ENCODE data around the gene PARK7. TPM values are rescaled to one million over a fixed set of nuclear protein-coding genes. Genes with fewer than 3 reads are reported as not detected.

Gene PARK7
- total RNA-seq, 3 donors from 2014 or later: 135 to 200 (median 186) TPM

DNA sequence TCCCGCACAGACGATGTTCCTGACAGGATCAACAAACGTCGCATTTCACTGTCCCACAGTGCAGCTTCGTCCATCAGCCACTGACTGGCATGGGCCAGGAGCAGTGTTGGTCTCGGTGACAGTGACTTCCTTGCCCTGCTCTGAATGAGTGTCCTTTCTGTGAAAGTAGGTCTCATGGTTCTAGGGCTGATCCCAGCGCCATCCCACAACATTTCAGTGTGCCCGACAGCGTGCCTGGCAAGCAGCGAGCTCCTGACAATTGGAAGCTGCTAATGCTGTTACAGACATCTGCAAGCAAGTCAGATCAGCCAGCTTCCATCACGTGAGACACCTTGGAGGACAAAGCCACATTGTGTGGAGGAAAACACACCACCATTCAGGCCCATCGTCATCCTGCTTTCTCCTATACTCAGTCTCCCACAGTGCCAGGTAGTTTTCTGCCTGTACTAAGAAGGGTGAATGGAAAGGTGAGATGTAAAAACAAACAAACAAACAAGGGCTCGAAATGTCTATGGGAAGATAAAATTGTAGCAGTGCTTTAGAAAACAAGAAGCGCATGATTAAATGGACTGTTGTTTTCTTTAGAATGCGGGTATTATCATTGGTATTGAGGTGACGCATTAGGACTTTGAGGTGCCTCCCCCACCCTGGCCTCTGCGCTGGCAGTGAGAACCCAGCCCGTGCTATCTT is 42.7 kb downstream of the PARK7 start:
- DNase-seq (no peak), ATAC-seq (no peak)
- intact Hi-C loops (cut with DNase I, micrococcal nuclease): no loop called here
- H3K4me1 ChIP-seq (ENCODE audit: low read depth): no peaks in the 10 kb centered on the region
- TF ChIP-seq, protein P1, sequence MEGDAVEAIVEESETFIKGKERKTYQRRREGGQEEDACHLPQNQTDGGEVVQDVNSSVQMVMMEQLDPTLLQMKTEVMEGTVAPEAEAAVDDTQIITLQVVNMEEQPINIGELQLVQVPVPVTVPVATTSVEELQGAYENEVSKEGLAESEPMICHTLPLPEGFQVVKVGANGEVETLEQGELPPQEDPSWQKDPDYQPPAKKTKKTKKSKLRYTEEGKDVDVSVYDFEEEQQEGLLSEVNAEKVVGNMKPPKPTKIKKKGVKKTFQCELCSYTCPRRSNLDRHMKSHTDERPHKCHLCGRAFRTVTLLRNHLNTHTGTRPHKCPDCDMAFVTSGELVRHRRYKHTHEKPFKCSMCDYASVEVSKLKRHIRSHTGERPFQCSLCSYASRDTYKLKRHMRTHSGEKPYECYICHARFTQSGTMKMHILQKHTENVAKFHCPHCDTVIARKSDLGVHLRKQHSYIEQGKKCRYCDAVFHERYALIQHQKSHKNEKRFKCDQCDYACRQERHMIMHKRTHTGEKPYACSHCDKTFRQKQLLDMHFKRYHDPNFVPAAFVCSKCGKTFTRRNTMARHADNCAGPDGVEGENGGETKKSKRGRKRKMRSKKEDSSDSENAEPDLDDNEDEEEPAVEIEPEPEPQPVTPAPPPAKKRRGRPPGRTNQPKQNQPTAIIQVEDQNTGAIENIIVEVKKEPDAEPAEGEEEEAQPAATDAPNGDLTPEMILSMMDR (IDR thresholded peaks at IDR 0.05): no peak
- no peak overlapping the region for H3K4me3 ChIP-seq
- H3K9me3 ChIP-seq: no peaks in the 10 kb centered on the region
- no peaks in the 10 kb centered on the region for H3K36me3 ChIP-seq (ENCODE audit: low read depth)

DNA sequence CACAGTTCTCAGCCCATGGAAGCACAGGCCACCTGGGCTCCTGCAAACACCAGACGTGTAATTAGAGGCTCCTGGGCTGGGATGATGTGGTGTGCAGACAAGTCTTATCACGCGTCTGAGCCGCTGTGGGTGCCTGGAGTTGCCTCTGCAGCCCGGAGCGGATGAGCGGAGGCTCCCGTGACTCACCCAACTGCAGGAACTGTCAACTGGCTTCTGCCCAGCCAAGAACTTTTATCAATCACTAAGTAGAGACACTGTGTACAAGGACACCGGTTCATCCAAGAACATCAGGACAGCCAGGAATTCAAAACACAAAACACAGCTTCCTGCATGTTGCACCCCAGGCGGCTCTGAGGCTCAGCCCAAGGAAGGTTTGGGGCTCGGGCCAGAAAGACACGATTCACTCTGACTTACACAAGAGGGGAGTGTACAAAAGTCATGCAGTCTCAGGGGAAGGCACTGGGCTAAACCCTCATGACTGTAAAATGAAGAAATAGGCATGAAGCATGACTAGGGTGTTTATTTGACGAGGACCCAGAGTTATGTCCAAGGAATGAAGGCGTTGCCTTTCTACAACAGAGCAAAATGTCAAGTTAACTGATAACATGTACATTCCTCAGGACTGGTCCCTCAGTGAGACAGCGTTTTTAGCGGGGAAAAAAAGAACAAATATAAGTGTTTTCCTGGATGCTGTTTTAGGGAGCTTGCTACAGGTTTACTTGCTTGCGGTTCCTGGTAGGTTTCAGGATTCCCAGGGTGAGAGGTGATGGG is 43.5 kb downstream of the PARK7 start:
- intact Hi-C loops (cut with DNase I, micrococcal nuclease): no loop called here
- Histone ChIP-seq H3K36me3 (ENCODE audit: low read depth) (no peaks in the 10 kb centered on the region), H3K9me3 (no peaks in the 10 kb centered on the region), H3K4me3 (no peak overlapping the region), H3K4me1 (ENCODE audit: low read depth) (no peaks in the 10 kb centered on the region)
- TF ChIP-seq, protein P1 (IDR thresholded peaks at IDR 0.05): no peak
- DNase-seq: peak; percentile 34 to 73 (median 48)
- ATAC-seq: peak; percentile 56

DNA sequence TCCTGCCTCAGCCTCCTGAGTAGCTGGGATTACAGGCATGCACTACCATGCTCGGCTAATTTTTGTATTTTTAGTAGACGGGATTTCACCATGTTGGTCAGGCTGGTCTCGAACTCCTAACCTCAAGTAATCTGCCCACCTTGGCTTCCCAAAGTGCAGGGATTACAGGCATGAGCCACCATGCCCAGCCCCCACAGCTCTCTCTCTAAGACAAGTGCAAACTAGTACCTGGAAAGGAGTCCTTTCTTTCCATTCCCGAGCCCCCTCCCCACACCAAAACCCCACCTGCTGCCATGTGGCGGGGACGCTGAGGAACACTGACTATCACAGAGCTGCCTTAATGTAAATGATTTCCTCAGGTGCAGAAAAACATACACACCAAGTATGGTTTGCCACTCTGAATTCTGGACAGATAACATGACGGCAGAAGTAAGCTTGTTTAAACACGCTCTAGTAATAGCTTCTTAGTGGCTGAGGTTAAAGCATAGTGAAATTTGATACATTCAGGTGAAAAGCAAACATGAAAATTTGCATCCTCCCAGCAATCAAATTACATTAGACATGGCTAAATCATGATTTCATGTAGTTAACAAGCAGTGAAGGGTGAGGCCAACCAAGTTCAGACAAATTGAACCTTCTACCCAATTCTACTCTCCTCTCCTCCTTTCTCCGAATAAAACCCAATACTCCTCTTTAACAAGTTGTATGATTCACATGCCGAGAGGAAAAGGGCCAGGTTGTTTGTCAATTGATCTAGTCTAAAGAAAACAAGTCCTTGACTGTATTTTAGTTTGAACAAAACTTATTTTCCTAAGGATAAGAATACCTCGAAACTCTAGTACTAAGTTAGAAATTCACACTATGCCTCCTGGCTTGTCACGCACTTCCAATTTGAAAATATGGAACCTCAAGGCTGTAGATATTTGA is 44.8 kb downstream of the PARK7 start:
- DNase-seq (no peak), ATAC-seq (no peak)
- intact Hi-C loops (cut with DNase I, micrococcal nuclease): no loop called here
- no peaks in the 10 kb centered on the region for H3K36me3 ChIP-seq (ENCODE audit: low read depth)
- no peaks in the 10 kb centered on the region for H3K4me1 ChIP-seq (ENCODE audit: low read depth)
- H3K4me3 ChIP-seq: no peak overlapping the region
- TF ChIP-seq, protein P1 (IDR thresholded peaks at IDR 0.05): no peak
- no peaks in the 10 kb centered on the region for H3K9me3 ChIP-seq

DNA sequence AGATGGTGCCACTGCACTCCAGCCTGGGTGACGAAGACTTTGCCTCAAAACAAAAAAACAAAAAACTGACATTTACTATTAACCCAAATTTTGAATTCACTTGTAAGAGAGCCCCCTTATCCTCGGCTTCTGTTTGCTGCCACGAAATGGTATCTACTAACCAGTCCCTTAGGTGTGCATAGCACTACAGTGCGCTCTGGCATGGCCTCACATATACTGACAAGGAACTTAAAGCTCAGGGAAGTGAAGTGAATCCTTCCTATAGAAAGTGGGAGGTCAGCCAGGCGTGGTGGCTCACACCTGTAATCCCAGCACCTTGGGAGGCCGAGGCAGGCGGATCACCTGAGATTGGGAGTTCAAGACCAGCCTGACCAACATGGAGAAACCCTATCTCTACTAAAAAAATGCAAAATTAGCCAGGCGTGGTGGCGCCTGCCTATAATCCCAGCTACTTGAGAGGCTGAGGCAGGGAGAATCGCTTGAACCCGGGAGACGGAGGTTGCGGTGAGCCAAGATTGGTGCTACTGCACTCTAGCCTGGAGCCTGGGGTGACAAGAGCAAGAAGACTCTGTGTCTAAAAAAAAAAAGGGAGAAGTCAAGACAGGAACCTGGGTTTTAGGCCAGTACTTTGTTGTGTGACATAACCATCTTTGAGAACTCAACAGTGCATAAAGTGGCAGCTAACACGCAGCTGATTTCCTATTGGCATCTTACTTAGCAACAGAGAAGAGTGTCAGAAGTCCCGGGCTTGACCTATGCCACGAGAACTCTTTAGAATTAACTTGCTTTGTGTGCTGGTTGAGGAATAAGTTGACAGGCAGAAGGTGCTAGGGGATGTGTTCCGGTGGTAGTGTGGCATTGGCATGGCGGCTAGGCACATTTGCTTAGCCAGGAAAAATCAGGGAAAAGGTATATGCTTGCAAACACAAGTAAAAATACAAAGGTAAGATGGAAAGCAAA is 47.8 kb downstream of the PARK7 start:
- Histone ChIP-seq H3K4me1 (ENCODE audit: low read depth) (no peaks in the 10 kb centered on the region), H3K9me3 (no peaks in the 10 kb centered on the region), H3K36me3 (ENCODE audit: low read depth) (no peaks in the 10 kb centered on the region), H3K4me3 (no peak overlapping the region)
- ATAC-seq (no peak), DNase-seq (no peak)
- TF ChIP-seq, protein P1 (IDR thresholded peaks at IDR 0.05): no peak
- intact Hi-C loops (cut with DNase I, micrococcal nuclease): loop anchor here (10.0 kb wide), 1 partner anchor 305 kb away; the partner anchor contains the start of gene SLC45A1 (in 2 of the 2)
